Omental fat pad (tissue), 4 donors: Measurements from ENCODE around the gene HELZ2. TPM values are rescaled to one million over a fixed set of nuclear protein-coding genes. Genes with fewer than 3 reads are reported as not detected.
A peak's percentile ranks its signal among the peaks of the same experiment; 100 is the strongest.

Experiments used
- ATAC-seq: fragments of 150-250 bp; one replicate; pipeline ENCODE4 v1.9.1; 2016; ENCODE audit warnings: mild to moderate bottlenecking, moderate library complexity; ENCODE audit not compliant: low FRiP score
- DNase-seq: peaks from one replicate; pipeline ENCODE4 v3.0.0-alpha.2; 2019; ENCODE audit warnings: low spot score
- total RNA-seq, 4 donors: library from RNA; depleted of rRNA; stranded (reverse); fragments of >200 nt; gene quantifications; one replicate each; pipeline ENCODE4 v1.1.0, GENCODE V29; 2016
- TF ChIP-seq, protein P1 (sequence below), 3 donors: fragments of 450-650 bp; IDR thresholded peaks; one replicate each; pipeline ENCODE4 v1.5.1; 2016 to 2017; ENCODE audit warnings: antibody characterized with exemption in 3 of 3, mild to moderate bottlenecking in 3 of 3, moderate library complexity in 2 of 3

Gene HELZ2, protein sequence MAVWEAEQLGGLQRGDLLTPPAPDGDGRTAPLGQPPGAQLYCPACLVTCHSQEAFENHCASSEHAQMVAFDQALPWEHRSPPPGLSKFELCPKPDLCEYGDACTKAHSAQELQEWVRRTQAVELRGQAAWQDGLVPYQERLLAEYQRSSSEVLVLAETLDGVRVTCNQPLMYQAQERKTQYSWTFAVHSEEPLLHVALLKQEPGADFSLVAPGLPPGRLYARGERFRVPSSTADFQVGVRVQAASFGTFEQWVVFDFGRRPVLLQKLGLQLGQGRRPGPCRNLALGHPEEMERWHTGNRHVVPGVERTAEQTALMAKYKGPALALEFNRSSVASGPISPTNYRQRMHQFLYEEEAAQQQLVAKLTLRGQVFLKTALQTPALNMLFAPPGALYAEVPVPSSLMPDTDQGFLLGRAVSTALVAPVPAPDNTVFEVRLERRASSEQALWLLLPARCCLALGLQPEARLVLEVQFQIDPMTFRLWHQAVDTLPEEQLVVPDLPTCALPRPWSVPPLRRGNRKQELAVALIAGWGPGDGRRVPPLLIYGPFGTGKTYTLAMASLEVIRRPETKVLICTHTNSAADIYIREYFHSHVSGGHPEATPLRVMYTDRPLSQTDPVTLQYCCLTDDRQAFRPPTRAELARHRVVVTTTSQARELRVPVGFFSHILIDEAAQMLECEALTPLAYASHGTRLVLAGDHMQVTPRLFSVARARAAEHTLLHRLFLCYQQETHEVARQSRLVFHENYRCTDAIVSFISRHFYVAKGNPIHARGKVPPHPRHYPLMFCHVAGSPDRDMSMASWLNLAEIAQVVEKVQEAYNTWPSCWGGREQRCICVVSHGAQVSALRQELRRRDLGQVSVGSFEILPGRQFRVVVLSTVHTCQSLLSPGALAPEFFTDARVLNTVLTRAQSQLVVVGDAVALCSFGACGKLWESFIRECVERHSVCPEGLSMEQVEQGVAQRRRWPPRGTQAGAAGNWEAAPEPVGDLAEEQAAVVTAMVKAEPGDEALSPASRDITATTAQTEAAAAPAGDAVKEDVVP (N-terminal part only)
- 10 to 100 TPM; 12.1 to 58.1 (median 31.8) TPM for total RNA-seq

DNA sequence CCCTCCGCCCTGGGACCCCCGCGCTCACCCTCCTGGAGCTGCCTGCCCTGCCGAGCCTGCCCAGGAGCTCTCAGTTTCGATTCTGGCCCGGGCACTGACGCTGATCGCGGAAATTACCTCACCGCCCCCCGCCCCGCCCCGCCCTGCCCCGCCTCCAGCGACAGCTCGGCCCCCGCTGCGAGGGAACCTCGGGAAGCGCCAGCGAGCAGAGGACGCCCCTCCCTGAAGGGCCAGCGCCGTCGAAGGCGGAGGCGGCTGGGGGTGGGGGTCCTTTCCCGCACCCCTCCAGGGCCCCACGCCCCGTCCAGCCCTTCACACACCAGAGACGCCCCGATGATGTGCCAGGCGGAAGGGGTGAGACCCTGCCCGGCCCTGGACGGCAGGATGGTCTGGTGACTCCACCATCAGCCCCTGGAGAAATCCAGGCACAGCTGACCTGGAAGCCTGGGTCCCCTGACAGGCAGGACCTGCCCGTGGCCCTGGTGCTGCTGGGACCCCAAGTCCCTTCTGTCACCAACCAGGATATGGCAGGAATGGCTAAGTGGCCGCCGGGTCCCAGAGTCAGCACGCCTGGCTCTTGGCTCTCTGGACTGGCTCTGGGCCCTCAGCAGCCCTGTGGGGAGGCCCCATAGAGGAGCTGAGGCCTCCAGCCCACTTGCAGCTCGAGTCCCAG, at the start of gene HELZ2:
Gene HELZ2 (minus strand): TSS at position 84 of the 673 bp plus-strand sequence. CDS start 1,854 bp downstream, outside the sequence.
- no peak for DNase-seq
- ATAC-seq, result peak; percentile 77
- TF ChIP-seq, protein P1, sequence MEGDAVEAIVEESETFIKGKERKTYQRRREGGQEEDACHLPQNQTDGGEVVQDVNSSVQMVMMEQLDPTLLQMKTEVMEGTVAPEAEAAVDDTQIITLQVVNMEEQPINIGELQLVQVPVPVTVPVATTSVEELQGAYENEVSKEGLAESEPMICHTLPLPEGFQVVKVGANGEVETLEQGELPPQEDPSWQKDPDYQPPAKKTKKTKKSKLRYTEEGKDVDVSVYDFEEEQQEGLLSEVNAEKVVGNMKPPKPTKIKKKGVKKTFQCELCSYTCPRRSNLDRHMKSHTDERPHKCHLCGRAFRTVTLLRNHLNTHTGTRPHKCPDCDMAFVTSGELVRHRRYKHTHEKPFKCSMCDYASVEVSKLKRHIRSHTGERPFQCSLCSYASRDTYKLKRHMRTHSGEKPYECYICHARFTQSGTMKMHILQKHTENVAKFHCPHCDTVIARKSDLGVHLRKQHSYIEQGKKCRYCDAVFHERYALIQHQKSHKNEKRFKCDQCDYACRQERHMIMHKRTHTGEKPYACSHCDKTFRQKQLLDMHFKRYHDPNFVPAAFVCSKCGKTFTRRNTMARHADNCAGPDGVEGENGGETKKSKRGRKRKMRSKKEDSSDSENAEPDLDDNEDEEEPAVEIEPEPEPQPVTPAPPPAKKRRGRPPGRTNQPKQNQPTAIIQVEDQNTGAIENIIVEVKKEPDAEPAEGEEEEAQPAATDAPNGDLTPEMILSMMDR (IDR thresholded peaks at IDR 0.05), result no peak

DNA sequence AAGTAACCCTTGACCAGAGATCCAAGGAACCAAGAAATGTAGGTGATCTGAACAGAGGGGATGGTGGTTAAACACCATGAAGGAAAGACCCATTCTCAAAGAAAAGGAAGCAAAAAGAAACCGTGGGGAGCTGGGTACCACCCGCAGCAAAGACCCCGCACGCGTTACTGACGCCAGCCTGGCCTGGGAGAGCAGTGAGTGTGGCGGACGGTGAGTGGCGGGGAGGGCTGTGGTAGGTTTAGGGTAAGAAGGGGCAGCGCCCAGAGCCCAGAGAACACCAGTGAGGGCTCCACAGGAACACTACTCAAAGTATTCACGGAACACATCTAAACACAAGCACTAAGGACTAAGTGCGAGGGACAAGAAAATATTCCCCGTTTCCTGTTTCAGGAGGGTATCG, 48.7 kb upstream of the HELZ2 start:
- no peak for DNase-seq
- TF ChIP-seq, protein P1 (IDR thresholded peaks at IDR 0.05), result no peak

DNA sequence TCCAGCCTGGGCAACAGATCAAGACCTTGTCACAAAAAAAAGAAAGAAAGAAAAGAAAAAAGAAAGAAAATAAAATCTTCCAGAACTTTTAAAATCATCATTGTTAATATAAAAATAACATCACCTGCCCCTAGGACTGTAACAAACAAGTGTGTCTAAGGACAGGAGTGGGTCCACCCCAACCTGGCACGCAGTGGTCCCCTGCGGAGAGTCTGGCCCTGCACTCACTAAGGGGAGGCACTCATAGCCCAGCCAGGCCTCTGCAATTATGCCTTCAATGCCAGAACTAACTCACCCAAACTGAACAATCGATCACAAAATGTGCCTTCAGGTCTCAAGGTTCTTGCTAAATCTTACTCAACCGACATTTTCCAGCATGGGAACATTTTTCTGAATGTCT, 48.1 kb upstream of the HELZ2 start:
- TF ChIP-seq, protein P1 (IDR thresholded peaks at IDR 0.05), result no peak
- ATAC-seq (no peak), DNase-seq (no peak)

More for the DNA sequence above, 48.7 kb upstream of the HELZ2 start:
- no peak for ATAC-seq

DNA sequence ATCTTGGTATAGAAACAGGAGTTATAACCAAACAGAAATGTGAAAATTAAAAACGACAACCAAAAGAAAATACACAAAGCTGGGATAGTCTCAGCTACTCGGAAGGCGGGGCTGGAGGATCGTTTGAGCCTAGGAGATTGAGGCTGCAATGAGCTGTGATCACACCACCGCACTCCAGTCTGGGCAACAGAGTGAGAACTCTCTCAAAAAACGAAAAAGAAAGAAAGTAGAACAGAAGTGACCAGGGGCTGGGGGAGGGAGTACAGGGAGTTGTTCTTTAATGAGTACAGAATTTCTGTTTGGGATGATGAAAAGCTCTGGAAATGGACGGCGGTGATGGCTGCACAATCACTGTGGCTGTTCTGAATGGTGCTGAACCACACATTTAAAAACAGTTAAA, 47.0 kb upstream of the HELZ2 start:
- DNase-seq (no peak), ATAC-seq (no peak)
- TF ChIP-seq, protein P1 (IDR thresholded peaks at IDR 0.05), result no peak

DNA sequence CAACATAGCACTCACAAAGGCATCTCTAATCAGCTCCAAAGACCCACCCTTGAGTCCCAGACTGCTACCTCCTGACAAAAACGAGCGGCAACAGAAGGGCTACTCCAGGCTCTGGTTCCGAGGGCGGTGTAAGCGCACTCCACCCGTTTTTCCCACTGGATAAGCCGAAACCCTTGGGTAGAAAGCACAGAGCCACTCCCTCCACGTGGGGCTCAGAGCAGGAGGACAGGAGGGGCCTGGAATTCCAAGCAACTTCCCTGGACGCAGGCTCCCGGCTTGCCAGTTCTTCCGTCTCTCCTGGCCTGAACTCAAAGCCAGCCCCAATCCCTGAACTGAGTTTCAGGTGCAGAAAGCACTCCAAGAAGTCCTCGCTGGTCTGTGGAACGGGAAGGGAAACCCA, 45.5 kb upstream of the HELZ2 start:
- DNase-seq (no peak), ATAC-seq (no peak)
- TF ChIP-seq, protein P1 (IDR thresholded peaks at IDR 0.05), result no peak

DNA sequence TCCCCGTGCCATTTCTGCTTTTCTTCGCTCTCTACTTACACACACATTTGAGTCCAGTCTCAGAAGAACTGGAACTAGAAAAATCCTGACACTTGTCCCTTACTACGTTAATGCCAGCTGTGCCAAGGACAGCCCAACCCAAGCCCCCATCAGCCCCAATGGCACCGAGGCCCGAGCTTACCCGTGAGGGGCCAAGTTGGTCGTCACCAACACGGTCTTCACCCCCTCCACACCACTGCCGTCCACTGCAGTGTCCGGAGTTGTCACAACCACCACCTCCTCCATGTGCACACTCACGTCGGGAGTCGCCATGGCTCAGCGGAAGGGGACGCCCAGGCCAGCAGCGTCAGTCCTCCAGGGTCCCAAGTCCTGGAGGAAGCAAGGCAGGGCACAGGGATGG, 45.0 kb upstream of the HELZ2 start:
- no peak for ATAC-seq
- TF ChIP-seq, protein P1 (IDR thresholded peaks at IDR 0.05), result no peak

More for the DNA sequence above, 45.0 kb upstream of the HELZ2 start:
- no peak for DNase-seq
